Stimulated activated CD4-positive, alpha-beta T cell treated with anti-CD3 and anti-CD28 coated beads, Interleukin-15, amount 100 ng/mL, for 1 hour (primary cell): ENCODE results near the gene PHKB.
"Not testable (repeated sequence)": the region's sequence is repeated elsewhere in the genome, so short reads cannot be mapped to it uniquely, and the experiment has no call there.

Experiments
- DNase-seq, 2 donors: peaks; one replicate each; pipeline ENCODE4 v3.0.0-alpha.2; 2020; ENCODE audit warnings: low read depth in 1 of 2, low spot score in 1 of 2

The PHKB gene

GRCh38 chr16:47469227-47469626 lies 8.1 kb downstream of the PHKB start:
- no peak for DNase-seq

- no peak for DNase-seq
These were observed 9.1 kb downstream of the PHKB start for GRCh38 chr16:47470211-47470610.

DNA sequence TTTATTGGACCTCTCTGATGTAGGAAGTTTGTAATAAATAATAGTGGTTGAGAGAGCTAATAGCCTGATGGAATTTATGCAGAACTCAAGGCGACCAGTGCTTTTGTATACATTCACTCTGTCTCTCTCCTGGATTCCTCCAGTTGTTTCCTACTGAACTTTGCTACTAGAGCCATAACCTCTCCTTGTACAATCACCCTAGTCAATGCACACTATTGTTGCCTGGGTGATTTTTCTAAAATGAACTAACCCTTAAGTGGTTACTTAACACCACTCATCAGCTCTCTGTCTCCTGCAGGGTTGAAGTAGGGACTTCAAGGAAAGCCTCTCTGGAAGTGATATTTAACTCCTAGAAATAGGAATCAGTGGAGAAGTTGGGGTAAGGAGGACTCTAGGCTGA lies 9.7 kb downstream of the PHKB start:
- DNase-seq, result no peak

- not testable (repeated sequence) for DNase-seq
These were observed 11.9 kb downstream of the PHKB start for GRCh38 chr16:47473004-47473403.

- DNase-seq, result no peak
These were observed 12.7 kb downstream of the PHKB start for GRCh38 chr16:47473792-47474191.

DNA sequence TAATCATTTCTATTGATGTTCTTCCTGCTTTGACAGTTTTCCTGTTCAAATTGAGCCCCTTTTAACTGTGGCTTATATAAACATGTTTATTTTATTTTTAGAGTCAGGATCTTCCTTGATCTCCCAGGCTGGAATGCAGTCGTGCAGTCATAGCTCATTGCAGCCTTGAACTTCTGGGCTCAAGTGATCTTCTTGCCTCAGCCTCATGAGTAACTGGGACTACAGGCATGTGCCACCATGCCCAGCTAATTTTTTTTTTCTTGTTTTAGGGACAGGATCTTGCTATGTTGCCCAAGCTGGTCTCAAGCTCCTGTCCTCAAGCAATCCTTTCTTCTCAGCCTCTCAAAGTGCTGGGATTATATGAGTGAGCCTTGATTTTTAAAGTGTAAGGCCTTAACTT lies 14.7 kb downstream of the PHKB start:
- DNase-seq, result no peak

GRCh38 chr16:47476654-47477345 lies 15.7 kb downstream of the PHKB start:
- no peak for DNase-seq

DNA sequence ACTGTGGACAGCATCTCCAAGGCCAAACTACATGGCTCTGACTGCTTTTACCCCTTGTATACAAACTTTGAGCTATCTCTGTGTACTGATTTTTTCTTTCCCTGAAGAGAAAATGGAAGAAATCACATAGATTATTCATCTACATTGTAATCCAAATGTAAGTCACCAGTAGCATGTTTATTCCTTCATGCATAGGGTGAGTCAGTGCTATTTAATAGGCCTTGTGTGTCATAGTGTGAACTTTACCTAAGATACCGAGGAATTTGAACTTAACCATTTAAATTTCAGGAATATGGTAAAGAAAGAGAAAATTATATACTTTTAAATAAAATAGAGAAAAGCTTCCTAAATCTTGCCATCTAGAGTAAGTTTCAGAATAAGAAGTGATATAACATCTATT lies 16.5 kb downstream of the PHKB start:
- no peak for DNase-seq

- no peak for DNase-seq
These were observed 19.3 kb downstream of the PHKB start for GRCh38 chr16:47480410-47480809.

GRCh38 chr16:47481698-47482374 lies 20.7 kb downstream of the PHKB start:
- DNase-seq, result no peak

GRCh38 chr16:47483616-47484015 lies 22.5 kb downstream of the PHKB start:
- no peak for DNase-seq

- DNase-seq, result no peak
These were observed 25.7 kb downstream of the PHKB start for GRCh38 chr16:47486856-47487255.

- no peak for DNase-seq
These were observed 26.9 kb downstream of the PHKB start for GRCh38 chr16:47488051-47488450.

DNA sequence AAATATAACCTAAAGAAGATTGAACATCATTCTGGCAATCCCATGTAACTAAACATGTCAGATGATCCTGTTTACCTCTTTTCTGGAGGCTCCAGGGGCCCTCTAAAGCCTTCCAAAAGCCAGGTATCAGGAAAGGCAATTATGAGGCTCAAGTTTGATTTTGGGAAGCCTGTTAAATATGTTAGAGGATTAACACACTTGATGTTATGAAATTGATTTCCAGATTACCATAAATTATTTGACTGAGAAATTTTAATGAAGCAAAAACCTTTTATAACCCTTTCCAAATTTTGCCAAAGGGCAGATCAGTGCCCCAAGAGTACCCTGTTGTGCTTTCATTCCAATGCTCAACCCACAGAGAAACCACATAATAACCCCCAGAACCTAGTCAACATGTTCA lies 29.3 kb downstream of the PHKB start:
- no peak for DNase-seq

- DNase-seq, result no peak
These were observed 30.9 kb downstream of the PHKB start for GRCh38 chr16:47492036-47492427.

DNA sequence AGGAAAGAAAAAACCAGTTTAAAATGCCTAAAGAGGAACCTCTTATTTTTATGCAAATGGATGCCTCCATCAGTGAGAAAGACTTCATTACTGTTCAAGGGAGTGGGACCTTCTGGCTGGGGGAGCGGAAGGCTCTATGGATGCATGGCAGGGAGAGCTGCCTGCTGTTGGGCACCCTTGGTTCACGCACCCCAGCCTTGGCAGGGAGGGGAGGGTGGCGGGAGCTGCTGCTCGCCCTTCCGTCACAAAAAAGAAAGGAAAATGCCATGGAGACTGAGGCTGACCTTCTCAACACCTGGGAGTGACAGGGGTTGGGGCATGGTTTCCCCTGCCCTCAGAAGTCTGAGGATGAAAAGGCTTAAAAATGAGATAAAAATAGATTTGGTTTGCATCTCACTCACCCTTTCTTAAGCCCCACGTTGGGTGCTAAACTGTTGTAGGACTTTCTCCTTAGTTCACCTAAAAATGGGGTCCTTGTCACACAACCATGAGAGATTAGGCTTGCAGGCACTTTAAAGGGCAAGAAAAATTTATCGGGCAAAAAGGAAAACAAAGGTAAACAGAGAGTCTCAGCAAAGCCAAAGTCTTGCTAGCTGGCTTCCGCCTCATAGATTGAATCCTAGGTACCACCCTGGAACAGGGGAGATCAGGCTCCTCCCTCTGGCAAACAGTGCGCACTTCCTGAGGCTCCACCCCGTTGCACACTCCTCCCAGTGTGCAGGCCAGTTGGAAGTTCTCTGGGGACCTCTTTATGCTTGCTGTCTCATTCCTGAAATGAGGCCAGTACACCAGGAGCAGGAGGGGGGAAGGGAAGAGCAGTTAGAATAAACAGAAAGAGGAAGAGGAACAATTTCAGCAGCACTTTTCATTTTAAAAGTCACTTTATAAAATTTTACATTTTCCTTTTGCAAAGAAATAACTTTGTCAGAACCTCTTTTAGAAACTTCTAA lies 31.6 kb downstream of the PHKB start:
- no peak for DNase-seq

DNA sequence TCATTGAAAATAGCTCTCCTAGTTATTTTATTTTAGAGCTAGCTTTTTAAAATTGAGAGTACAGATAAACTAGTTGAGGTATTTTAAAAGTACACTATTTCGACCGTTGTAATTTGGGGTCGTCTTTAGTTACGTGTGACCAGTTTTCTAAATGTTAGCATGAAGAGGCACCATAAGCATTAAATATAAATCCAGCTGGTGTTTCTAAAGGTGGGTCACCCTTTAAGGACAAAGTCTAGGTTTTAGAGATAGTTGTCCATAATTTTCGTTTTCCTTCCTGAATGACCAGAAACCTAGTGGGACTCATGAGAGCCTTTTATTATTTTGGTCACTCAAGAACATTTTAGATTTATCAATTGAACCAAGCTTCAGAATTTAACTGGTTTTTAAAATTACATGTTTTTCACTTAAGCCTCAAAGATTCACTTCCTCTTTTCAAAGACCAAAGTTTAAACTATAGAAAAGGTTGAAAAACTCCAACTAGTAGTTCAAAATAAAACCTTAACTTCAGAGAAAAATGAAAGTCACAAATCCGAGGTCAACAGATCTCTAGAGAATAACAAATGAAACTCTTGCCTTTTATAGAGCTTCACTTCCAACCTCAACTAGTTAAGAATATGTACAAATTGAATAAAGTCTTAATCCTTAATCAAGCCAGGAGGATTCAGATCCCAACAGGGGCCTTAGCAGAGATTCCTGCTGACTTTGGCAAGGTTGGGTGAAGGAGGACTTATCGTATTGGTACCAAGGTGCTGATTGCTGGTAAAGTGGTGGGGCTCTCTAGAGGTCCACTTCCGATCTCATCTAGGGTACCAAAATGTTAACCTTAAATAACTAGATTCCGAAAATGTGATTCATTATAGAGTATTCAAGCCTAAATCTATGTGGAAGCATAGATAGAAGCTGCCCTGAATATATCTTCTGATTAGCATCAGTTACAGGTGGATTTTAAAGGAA lies 32.5 kb downstream of the PHKB start:
- no peak for DNase-seq

GRCh38 chr16:47499080-47499699 lies 38.1 kb downstream of the PHKB start:
- no peak for DNase-seq

GRCh38 chr16:47499700-47500264 lies 38.7 kb downstream of the PHKB start:
- no peak for DNase-seq

DNA sequence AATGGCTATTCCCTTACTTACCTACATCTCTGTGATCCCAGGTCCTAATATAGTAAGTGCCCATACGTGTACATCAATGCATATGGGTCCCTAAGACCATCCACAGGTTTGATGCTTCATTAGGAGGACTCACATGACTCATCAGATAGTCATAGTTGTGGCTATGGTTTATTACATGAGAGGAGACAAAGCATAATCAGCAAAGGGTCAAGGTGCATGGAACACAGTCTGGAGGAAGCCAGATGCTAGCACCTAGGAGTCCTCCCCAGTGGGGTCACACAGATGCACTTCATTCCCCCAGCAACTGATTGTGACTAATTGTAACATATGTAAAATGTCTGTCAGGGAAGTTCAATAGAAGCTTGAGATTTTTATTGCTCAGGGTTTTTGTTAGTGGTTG lies 42.8 kb downstream of the PHKB start:
- no peak for DNase-seq
